Upper lobe of left lung (tissue), 6 donors: ENCODE data around the gene ST6GALNAC3. TPM values are rescaled to one million over a fixed set of nuclear protein-coding genes. Genes with fewer than 3 reads are reported as not detected.

Experiments used
- ATAC-seq, 2 donors: fragments of 200-7000 bp; cut with Tn5 transposase; one replicate each; pipeline ENCODE4 v1.9.1; 2022; ENCODE audit warnings: mild to moderate bottlenecking in 2 of 2, moderate library complexity in 2 of 2; ENCODE audit not compliant: low FRiP score in 2 of 2
- DNase-seq, 2 donors: peaks; one replicate each; pipeline ENCODE4 v3.0.0-alpha.2; 2019 to 2020
- H3K27ac ChIP-seq, 4 donors: fragments of 200-600 bp; sonication (generic); one replicate each; pipeline ENCODE4 v1.5.1; 2016 to 2019
- H3K27me3 ChIP-seq, 4 donors: fragments of 200-600 bp; sonication (generic); one replicate each; pipeline ENCODE4 v1.5.1; 2017 to 2019
- H3K36me3 ChIP-seq, 4 donors: fragments of 200-600 bp; sonication (generic); one replicate each; pipeline ENCODE4 v1.5.1; 2016 to 2019
- H3K4me1 ChIP-seq, 4 donors: fragments of 200-600 bp; sonication (generic); one replicate each; pipeline ENCODE4 v1.5.1; 2018 to 2019
- H3K4me3 ChIP-seq, 4 donors: fragments of 200-600 bp; sonication (generic); one replicate each; pipeline ENCODE4 v1.5.1; 2017 to 2019; ENCODE audit warnings: mild to moderate bottlenecking in 2 of 4, moderate library complexity in 1 of 4
- H3K9me3 ChIP-seq, 4 donors: fragments of 200-600 bp; sonication (generic); one replicate each; pipeline ENCODE4 v1.5.1; 2018 to 2019
- CTCF ChIP-seq, 6 experiments: fragments of 450-650 bp in 4 of 6; fragments of 200-600 bp in 2 of 6; sonication (generic) in 2 of 6; IDR thresholded peaks; one replicate each; pipeline ENCODE4 v1.5.1; 2016 to 2019; ENCODE audit warnings: antibody characterized with exemption in 6 of 6
- EP300 ChIP-seq, 4 donors: sonication (generic); formaldehyde crosslinking; IDR thresholded peaks; one replicate each; pipeline ENCODE4 v1.5.1; 2017; ENCODE audit warnings: antibody characterized with exemption in 4 of 4, control low read depth in 2 of 4
- POLR2A ChIP-seq, 4 donors: fragments of 450-650 bp; IDR thresholded peaks; one replicate each; pipeline ENCODE4 v1.5.1; 2016 to 2017; ENCODE audit warnings: antibody characterized with exemption in 4 of 4, mild to moderate bottlenecking in 2 of 4
- POLR2AphosphoS5 ChIP-seq, 2 donors: sonication (generic); formaldehyde crosslinking; IDR thresholded peaks; one replicate each; pipeline ENCODE4 v1.5.1; 2017; ENCODE audit warnings: antibody characterized with exemption in 2 of 2
- WGBS, 2 donors: methylation state at CpG; one replicate each; pipeline ENCODE4 v1.1.5; 2017 to 2018; 5-methylcytosine and 5-hydroxymethylcytosine counted together
- total RNA-seq, 6 donors: library from RNA; depleted of rRNA in 4 of 6; stranded (reverse); fragments of >200 nt in 4 of 6; gene quantifications; one replicate each; pipeline versions ENCODE4 v1.1.0 to v1.2.1, GENCODE V29; 2016 to 2021
- donor health status: DM: no; HTN: no; CAD: no; lungs with moderate emphysema.
- donor health status: DM: no; HTN: yes; CAD: no; lungs with severe emphysema.

The ST6GALNAC3 gene
- total RNA-seq, 6 donors from 2014 or later = 5.8 to 13.1 (median 11.3) TPM

GRCh38 chr1:76390456-76390855 is 315.9 kb downstream of the ST6GALNAC3 start:
- DNase-seq (no peak), ATAC-seq (no peak)
- Histone ChIP-seq H3K36me3 (no peaks in the 10 kb centered on the region), H3K4me3 (no peak overlapping the region), H3K27me3 (no peaks in the 10 kb centered on the region), H3K9me3 (no peaks in the 10 kb centered on the region), H3K4me1 (no peaks in the 10 kb centered on the region), H3K27ac (no peak overlapping the region)
- TF ChIP-seq CTCF (IDR thresholded peaks at IDR 0.05) (no peak), POLR2A (IDR thresholded peaks at IDR 0.05) (no peak), EP300 (IDR thresholded peaks at IDR 0.05) (no peak), POLR2AphosphoS5 (IDR thresholded peaks at IDR 0.05) (no peak)

GRCh38 chr1:76395059-76395458 is 320.5 kb downstream of the ST6GALNAC3 start:
- no peak for DNase-seq
- TF ChIP-seq CTCF (IDR thresholded peaks at IDR 0.05) (no peak), POLR2A (IDR thresholded peaks at IDR 0.05) (no peak), EP300 (IDR thresholded peaks at IDR 0.05) (no peak), POLR2AphosphoS5 (IDR thresholded peaks at IDR 0.05) (no peak)
- Histone ChIP-seq H3K27me3 (no peaks in the 10 kb centered on the region), H3K4me1 (no peaks in the 10 kb centered on the region), H3K4me3 (no peak overlapping the region), H3K9me3 (no peaks in the 10 kb centered on the region), H3K27ac (no peak overlapping the region), H3K36me3 (no peaks in the 10 kb centered on the region)
- 84 to 93% methylated on average over 2 of the region's 2 CpGs for WGBS, 2 donors
- no peak for ATAC-seq

GRCh38 chr1:76402128-76402527 is 327.6 kb downstream of the ST6GALNAC3 start:
- no peaks in the 10 kb centered on the region for H3K27me3 ChIP-seq

GRCh38 chr1:76408303-76408702 is 333.8 kb downstream of the ST6GALNAC3 start:
- H3K36me3 ChIP-seq = no peaks in the 10 kb centered on the region
- WGBS, 2 donors = 94 to 100% methylated on average over 3 of the region's 3 CpGs

More at GRCh38 chr1:76402128-76402527, 327.6 kb downstream of the ST6GALNAC3 start:
- ATAC-seq = no peak
- TF ChIP-seq POLR2AphosphoS5 (IDR thresholded peaks at IDR 0.05) (no peak), POLR2A (IDR thresholded peaks at IDR 0.05) (no peak), EP300 (IDR thresholded peaks at IDR 0.05) (no peak), CTCF (IDR thresholded peaks at IDR 0.05) (no peak)
- no peak for DNase-seq
- H3K4me1 ChIP-seq = no peaks in the 10 kb centered on the region
- H3K27ac ChIP-seq = no peak overlapping the region
- H3K9me3 ChIP-seq = no peaks in the 10 kb centered on the region
- H3K36me3 ChIP-seq = no peaks in the 10 kb centered on the region
- WGBS, 2 donors = 94 to 99% methylated on average over 2 of the region's 2 CpGs
- H3K4me3 ChIP-seq = no peak overlapping the region

GRCh38 chr1:76410499-76410898 is 336.0 kb downstream of the ST6GALNAC3 start:
- Histone ChIP-seq H3K9me3 (no peaks in the 10 kb centered on the region), H3K27ac (no peak overlapping the region), H3K4me1 (no peaks in the 10 kb centered on the region), H3K27me3 (no peaks in the 10 kb centered on the region), H3K36me3 (no peaks in the 10 kb centered on the region), H3K4me3 (no peak overlapping the region)
- no peak for ATAC-seq
- TF ChIP-seq POLR2A (IDR thresholded peaks at IDR 0.05) (no peak), CTCF (IDR thresholded peaks at IDR 0.05) (no peak), EP300 (IDR thresholded peaks at IDR 0.05) (no peak), POLR2AphosphoS5 (IDR thresholded peaks at IDR 0.05) (no peak)
- WGBS, 2 donors = 64 to 74% methylated on average over 2 of the region's 2 CpGs
- DNase-seq = no peak

More at GRCh38 chr1:76408303-76408702, 333.8 kb downstream of the ST6GALNAC3 start:
- no peak for ATAC-seq
- TF ChIP-seq POLR2A (IDR thresholded peaks at IDR 0.05) = no peak
- H3K4me1 ChIP-seq = no peaks in the 10 kb centered on the region
- H3K9me3 ChIP-seq = no peaks in the 10 kb centered on the region
- no peak overlapping the region for H3K4me3 ChIP-seq
- H3K27ac ChIP-seq = no peak overlapping the region
- DNase-seq = no peak
- H3K27me3 ChIP-seq = no peaks in the 10 kb centered on the region
